Trophoblast cell (in vitro differentiated cells and primary cell): ENCODE measurements around the gene SRBD1.

Experiments used
- DNase-seq, 2 donors: peaks; one replicate each; pipeline ENCODE4 v3.0.0-alpha.2; 2016
- H2AFZ ChIP-seq: 2 replicates; pipeline ENCODE4 v1.6.1; 2013; ENCODE audit warnings: low read length, moderate library complexity, mild to moderate bottlenecking; ENCODE audit not compliant: insufficient read depth, poor library complexity
- H2AK5ac ChIP-seq: 2 replicates; pipeline ENCODE4 v1.6.1; 2013; ENCODE audit warnings: mild to moderate bottlenecking, low read length
- H2BK120ac ChIP-seq: 2 replicates; pipeline ENCODE4 v1.6.1; 2013; ENCODE audit warnings: low read length, mild to moderate bottlenecking, moderate library complexity; ENCODE audit not compliant: insufficient read depth, poor library complexity
- H2BK12ac ChIP-seq: 2 replicates; pipeline ENCODE4 v1.6.1; 2013; ENCODE audit warnings: mild to moderate bottlenecking, low read length, moderate library complexity
- H2BK5ac ChIP-seq: 2 replicates; pipeline ENCODE4 v1.6.1; 2013; ENCODE audit warnings: low read length, low read depth, moderate library complexity, mild to moderate bottlenecking; ENCODE audit not compliant: poor library complexity
- H3K14ac ChIP-seq: 2 replicates; pipeline ENCODE4 v1.6.1; 2013; ENCODE audit warnings: mild to moderate bottlenecking, low read length
- H3K18ac ChIP-seq: 2 replicates; pipeline ENCODE4 v1.6.1; 2013; ENCODE audit warnings: mild to moderate bottlenecking, low read length
- H3K23ac ChIP-seq: 2 replicates; pipeline ENCODE4 v1.6.1; 2013; ENCODE audit warnings: low read length
- H3K27ac ChIP-seq: 2 replicates; pipeline ENCODE4 v1.5.1; 2013; ENCODE audit warnings: low read depth, mild to moderate bottlenecking, inconsistent platforms, low read length, moderate library complexity
- H3K27me3 ChIP-seq: 2 replicates; pipeline ENCODE4 v1.6.1; 2013; ENCODE audit warnings: inconsistent platforms, mild to moderate bottlenecking, low read length, moderate library complexity; ENCODE audit not compliant: insufficient read depth
- H3K36me3 ChIP-seq, 2 experiments: 1 replicate in 1 of 2; 2 replicates in 1 of 2; pipeline ENCODE4 v1.6.1; 2013; ENCODE audit warnings: low read length in 2 of 2, mild to moderate bottlenecking in 2 of 2, moderate library complexity in 1 of 2; ENCODE audit not compliant: insufficient read depth in 2 of 2, control insufficient read depth in 1 of 2
- H3K4ac ChIP-seq: 2 replicates; pipeline ENCODE4 v1.6.1; 2013; ENCODE audit warnings: low read depth, mild to moderate bottlenecking, low read length, moderate library complexity
- H3K4me1 ChIP-seq, 2 experiments: 1 replicate in 1 of 2; 2 replicates in 1 of 2; pipeline ENCODE4 v1.6.1; 2013; ENCODE audit warnings: low read length in 2 of 2, mild to moderate bottlenecking in 2 of 2, moderate library complexity in 1 of 2; ENCODE audit not compliant: insufficient read depth in 2 of 2, control insufficient read depth in 1 of 2
- H3K4me2 ChIP-seq: 2 replicates; pipeline ENCODE4 v1.6.1; 2013; ENCODE audit warnings: inconsistent platforms, mild to moderate bottlenecking, low read length, moderate library complexity
- H3K4me3 ChIP-seq: 2 replicates; pipeline ENCODE4 v1.5.1; 2013; ENCODE audit warnings: mild to moderate bottlenecking, low read depth, low read length, inconsistent platforms
- H3K79me1 ChIP-seq: one replicate; pipeline ENCODE4 v1.6.1; 2013; ENCODE audit warnings: low read length
- H3K79me2 ChIP-seq: 2 replicates; pipeline ENCODE4 v1.6.1; 2013; ENCODE audit warnings: low read length, mild to moderate bottlenecking; ENCODE audit not compliant: control insufficient read depth, insufficient read depth, poor library complexity
- H3K9ac ChIP-seq: 2 replicates; pipeline ENCODE4 v1.6.1; 2013; ENCODE audit warnings: mild to moderate bottlenecking, low read length
- H3K9me3 ChIP-seq: 2 replicates; pipeline ENCODE4 v1.6.1; 2013; ENCODE audit warnings: low read depth, mild to moderate bottlenecking, control low read depth, inconsistent platforms, low read length; ENCODE audit not compliant: insufficient read depth
- H4K12ac ChIP-seq: 2 replicates; pipeline ENCODE4 v1.6.1; 2013; ENCODE audit warnings: low read depth, mild to moderate bottlenecking, low read length, moderate library complexity
- H4K8ac ChIP-seq: 2 replicates; pipeline ENCODE4 v1.6.1; 2013; ENCODE audit warnings: low read depth, mild to moderate bottlenecking, low read length, moderate library complexity
- H4K91ac ChIP-seq: one replicate; pipeline ENCODE4 v1.6.1; 2013; ENCODE audit warnings: low read depth, mild to moderate bottlenecking, low read length, moderate library complexity
- WGBS: extraction: QIAGEN DNeasy Blood & Tissue Kit; methylation state at CpG from one replicate; pipeline ENCODE4 v1.1.7; 2013; ENCODE audit warnings: missing lambda C conversion rate; ENCODE audit not compliant: insufficient read length, insufficient coverage; ENCODE audit errors: extremely low coverage; 5-methylcytosine and 5-hydroxymethylcytosine counted together

Gene SRBD1

GRCh38 chr2:45575881-45576280, 35.2 kb downstream of the SRBD1 start:
- WGBS = no CpG with 5 or more reads among the region's 6 CpGs
- H3K18ac ChIP-seq = no peak overlapping the region

DNA sequence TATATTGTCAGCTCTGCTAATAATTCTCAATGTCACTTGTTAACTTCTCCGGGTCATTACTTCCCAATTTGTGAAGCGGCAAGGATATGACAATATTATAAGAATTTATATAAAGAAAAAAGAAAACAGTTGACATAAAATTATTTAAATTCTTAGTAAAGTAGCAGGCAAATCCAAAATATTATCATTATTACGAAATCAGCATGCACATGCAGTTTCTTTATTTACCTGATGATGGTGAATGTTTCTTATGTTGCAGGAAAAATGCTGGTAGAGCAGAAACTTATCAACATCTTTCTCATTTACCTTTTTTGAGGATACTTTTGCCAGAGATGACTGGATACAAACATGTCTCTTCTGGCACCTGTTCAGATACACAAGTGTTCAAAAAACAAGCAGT, 38.1 kb downstream of the SRBD1 start:
- Histone ChIP-seq H3K27ac (no peak overlapping the region), H2AK5ac (no peak overlapping the region), H4K91ac (no peak overlapping the region), H3K9me3 (no peaks in the 10 kb centered on the region), H3K36me3 (peaks cover 0 to 2% of the 10 kb centered on the region in 2 experiments), H4K8ac (no peak overlapping the region), H3K4ac (no peak overlapping the region), H3K4me1 (no peaks in the 10 kb centered on the region), H3K79me1 (no peaks in the 10 kb centered on the region), H4K12ac (no peak overlapping the region), H3K18ac (no peak overlapping the region), H3K14ac (no peak overlapping the region), H3K9ac (no peak overlapping the region), H3K4me2 (no peak overlapping the region), H2BK5ac (no peak overlapping the region), H2BK12ac (no peak overlapping the region), H3K79me2 (no peaks in the 10 kb centered on the region), H2AFZ (no peak overlapping the region), H3K23ac (no peak overlapping the region), H3K4me3 (no peak overlapping the region), H2BK120ac (no peak overlapping the region), H3K27me3 (no peaks in the 10 kb centered on the region)
- no peak for DNase-seq
- no CpG with 5 or more reads among the region's 3 CpGs for WGBS

More at GRCh38 chr2:45575881-45576280, 35.2 kb downstream of the SRBD1 start:
- no peak overlapping the region for H3K4ac ChIP-seq
- H3K27me3 ChIP-seq = no peaks in the 10 kb centered on the region
- no peak overlapping the region for H3K4me3 ChIP-seq
- H2BK5ac ChIP-seq = no peak overlapping the region
- no peaks in the 10 kb centered on the region for H3K79me2 ChIP-seq
- no peaks in the 10 kb centered on the region for H3K4me1 ChIP-seq
- H3K14ac ChIP-seq = no peak overlapping the region
- H3K23ac ChIP-seq = no peak overlapping the region
- H3K4me2 ChIP-seq = no peak overlapping the region
- no peaks in the 10 kb centered on the region for H3K36me3 ChIP-seq
- no peak overlapping the region for H4K8ac ChIP-seq
- H3K27ac ChIP-seq = no peak overlapping the region
- no peak overlapping the region for H3K9ac ChIP-seq
- H4K91ac ChIP-seq = no peak overlapping the region
- no peak overlapping the region for H2BK120ac ChIP-seq
- no peak overlapping the region for H2BK12ac ChIP-seq
- no peak overlapping the region for H2AFZ ChIP-seq
- H2AK5ac ChIP-seq = no peak overlapping the region
- H3K9me3 ChIP-seq = no peaks in the 10 kb centered on the region
- DNase-seq = no peak
- no peaks in the 10 kb centered on the region for H3K79me1 ChIP-seq
- H4K12ac ChIP-seq = no peak overlapping the region

DNA sequence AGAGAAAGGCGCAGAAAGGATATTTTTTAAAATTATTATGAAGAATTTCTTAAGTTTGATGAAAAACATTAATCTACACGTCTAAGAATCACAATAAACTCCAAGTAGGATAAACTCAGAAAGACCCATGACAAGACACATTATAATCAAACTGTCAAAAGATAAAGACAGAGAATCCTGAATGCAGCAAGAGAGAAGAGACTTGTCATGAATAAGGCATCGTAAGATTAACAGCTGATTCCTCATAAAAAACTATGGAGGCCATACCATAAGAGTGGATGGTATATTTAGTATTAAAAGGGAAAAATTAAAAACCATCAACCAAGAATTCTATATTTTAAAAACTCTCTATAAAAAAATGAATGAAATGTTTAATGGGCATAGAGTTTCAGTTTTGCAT, 39.1 kb downstream of the SRBD1 start:
- Histone ChIP-seq H2BK5ac (no peak overlapping the region), H3K4ac (no peak overlapping the region), H3K36me3 (peaks cover 0 to 2% of the 10 kb centered on the region in 2 experiments), H3K4me1 (no peaks in the 10 kb centered on the region), H2AK5ac (no peak overlapping the region), H4K8ac (no peak overlapping the region), H3K23ac (no peak overlapping the region), H3K79me1 (no peaks in the 10 kb centered on the region), H3K4me2 (no peak overlapping the region), H3K4me3 (no peak overlapping the region), H3K9me3 (no peaks in the 10 kb centered on the region), H4K12ac (no peak overlapping the region), H2AFZ (no peak overlapping the region), H3K18ac (no peak overlapping the region), H2BK120ac (no peak overlapping the region), H2BK12ac (no peak overlapping the region), H3K14ac (no peak overlapping the region), H3K27me3 (no peaks in the 10 kb centered on the region), H3K9ac (no peak overlapping the region), H4K91ac (no peak overlapping the region), H3K27ac (no peak overlapping the region), H3K79me2 (no peaks in the 10 kb centered on the region)
- no peak for DNase-seq
- no CpG with 5 or more reads among the region's 3 CpGs for WGBS

- no peaks in the 10 kb centered on the region for H3K79me1 ChIP-seq
- no peak overlapping the region for H3K14ac ChIP-seq
- H2BK12ac ChIP-seq = no peak overlapping the region
- no CpG with 5 or more reads among the region's 3 CpGs for WGBS
- H3K79me2 ChIP-seq = no peaks in the 10 kb centered on the region
- no peaks in the 10 kb centered on the region for H3K4me1 ChIP-seq
- H2AFZ ChIP-seq = no peak overlapping the region
- H3K27me3 ChIP-seq = no peaks in the 10 kb centered on the region
- H3K4ac ChIP-seq = no peak overlapping the region
- H4K8ac ChIP-seq = no peak overlapping the region
- H2BK5ac ChIP-seq = no peak overlapping the region
- no peak overlapping the region for H4K12ac ChIP-seq
- H3K36me3 ChIP-seq = peaks cover 0 to 2% of the 10 kb centered on the region in 2 experiments
- DNase-seq = peak in 1 of 2 donors; percentile 2
- no peak overlapping the region for H4K91ac ChIP-seq
- no peak overlapping the region for H2AK5ac ChIP-seq
- H3K4me2 ChIP-seq = no peak overlapping the region
- no peak overlapping the region for H2BK120ac ChIP-seq
- H3K4me3 ChIP-seq = no peak overlapping the region
- no peak overlapping the region for H3K18ac ChIP-seq
- no peaks in the 10 kb centered on the region for H3K9me3 ChIP-seq
- no peak overlapping the region for H3K9ac ChIP-seq
- no peak overlapping the region for H3K27ac ChIP-seq
- H3K23ac ChIP-seq = no peak overlapping the region
These were observed 40.3 kb downstream of the SRBD1 start for GRCh38 chr2:45570671-45571334.
